Kidney epithelial cell (primary cell): Measurements from ENCODE around the gene RCAN3. TPM values are rescaled to one million over a fixed set of nuclear protein-coding genes. Genes with fewer than 3 reads are reported as not detected.

Experiments
- DNase-seq: peaks from one replicate; pipeline ENCODE4 v3.0.0-alpha.2; 2010; ENCODE audit warnings: low read depth
- H3K27me3 ChIP-seq: 2 replicates; pipeline ENCODE4 v1.6.0; 2011; ENCODE audit warnings: low read length; ENCODE audit not compliant: control insufficient read depth, insufficient read depth
- H3K36me3 ChIP-seq: 2 replicates; pipeline ENCODE4 v1.5.1; 2011; ENCODE audit warnings: low read length; ENCODE audit not compliant: control insufficient read depth, insufficient read depth
- H3K4me3 ChIP-seq: 2 replicates; pipeline ENCODE4 v1.5.1; 2011; ENCODE audit warnings: low read depth, mild to moderate bottlenecking, control low read depth, low read length
- CTCF ChIP-seq: IDR thresholded peaks from 2 replicates; pipeline ENCODE4 v1.5.1; 2011; ENCODE audit warnings: mild to moderate bottlenecking, moderate library complexity, low read length, control low read depth, inconsistent platforms; ENCODE audit not compliant: insufficient read depth, poor library complexity, severe bottlenecking
- total RNA-seq: library from RNA; depleted of rRNA; stranded (reverse); fragments of >200 nt; gene quantifications from 2 replicates; pipeline ENCODE4 v1.2.3, GENCODE V29; 2015

Gene RCAN3
- total RNA-seq, 1 donor from 2014 or later = 24.4 TPM

DNA sequence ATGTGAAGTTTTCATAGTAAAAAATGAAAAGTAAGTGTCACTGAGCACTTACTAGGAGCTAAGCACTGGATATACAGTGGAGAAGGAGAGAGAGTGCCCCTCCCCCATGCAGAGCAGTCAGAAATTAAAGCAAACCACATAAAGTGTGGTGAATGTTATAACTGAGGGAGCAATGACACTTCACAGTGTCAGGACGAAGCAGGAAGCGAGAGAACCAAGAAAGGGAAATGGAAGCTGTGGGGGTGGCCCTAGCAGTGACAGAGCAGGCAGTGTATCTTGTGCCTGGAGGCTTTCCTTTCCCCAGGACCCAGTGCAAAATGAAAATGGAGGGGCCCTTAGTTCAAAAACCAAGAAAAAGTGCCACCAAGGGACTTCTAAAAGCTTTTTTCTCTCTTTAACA is 21.5 kb upstream of the RCAN3 start:
- no peak overlapping the region for H3K4me3 ChIP-seq
- no peak for DNase-seq
- TF ChIP-seq CTCF = no peak

DNA sequence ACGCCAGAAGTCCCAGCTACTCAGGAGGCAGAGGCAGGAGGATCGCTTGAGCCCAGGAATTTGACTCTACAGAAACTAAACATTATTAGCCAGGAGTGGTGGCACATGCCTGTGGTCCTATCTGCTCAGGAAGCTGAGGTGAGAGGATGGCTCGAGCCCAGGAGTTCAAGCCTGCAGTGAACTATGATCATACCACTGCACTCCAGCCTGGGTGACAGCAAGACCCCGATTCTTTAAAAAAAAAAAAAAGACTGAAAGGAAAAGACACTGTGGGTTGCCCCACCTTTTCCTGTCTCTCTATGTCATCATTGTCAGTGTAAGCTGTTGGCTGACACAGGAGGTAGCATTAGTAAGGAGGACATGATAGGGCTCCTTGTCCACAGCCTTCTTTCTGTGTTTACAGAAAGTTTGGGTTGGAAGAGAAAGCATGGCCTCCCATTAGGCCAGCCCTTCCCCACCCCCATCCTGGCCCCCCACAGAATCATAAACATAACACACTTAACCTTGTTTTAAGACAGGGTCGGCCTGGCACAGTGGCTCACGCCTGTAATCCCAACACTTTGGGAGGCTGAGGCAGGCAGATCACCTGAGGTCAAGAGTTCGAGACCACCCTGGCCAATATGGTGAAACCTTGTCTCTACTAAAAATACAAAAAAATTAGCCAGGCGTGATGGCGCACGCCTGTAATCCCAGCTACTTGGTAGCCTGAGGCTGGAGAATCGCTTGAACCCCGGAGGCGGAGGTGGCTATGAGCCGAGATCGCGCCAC is 20.6 kb upstream of the RCAN3 start:
- no peak for DNase-seq
- no peak overlapping the region for H3K4me3 ChIP-seq
- no peak for TF ChIP-seq CTCF
- H3K27me3 ChIP-seq = no peaks in the 10 kb centered on the region
- no peaks in the 10 kb centered on the region for H3K36me3 ChIP-seq

More for the DNA sequence above, 21.5 kb upstream of the RCAN3 start:
- Histone ChIP-seq H3K27me3 (no peaks in the 10 kb centered on the region), H3K36me3 (no peaks in the 10 kb centered on the region)

DNA sequence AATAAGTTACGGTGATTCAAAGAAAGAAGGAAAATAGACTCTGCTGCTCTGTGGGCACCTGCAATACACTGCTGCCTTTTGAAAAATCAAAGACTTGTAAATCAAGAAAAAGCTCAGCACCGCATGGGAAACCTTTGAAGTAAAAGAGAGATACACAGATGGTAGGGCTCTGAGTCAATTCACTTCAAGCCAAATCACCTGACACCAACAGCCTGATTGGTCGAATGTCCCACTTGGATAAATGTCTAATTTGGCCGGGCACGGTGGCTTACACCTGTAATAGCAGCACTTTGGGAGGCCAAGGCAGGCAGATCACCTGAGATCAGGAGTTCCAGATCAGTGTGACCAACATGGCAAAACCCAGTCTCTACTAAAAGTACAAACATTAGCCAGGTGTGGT is 19.2 kb upstream of the RCAN3 start:
- no peak for TF ChIP-seq CTCF
- no peaks in the 10 kb centered on the region for H3K36me3 ChIP-seq
- H3K4me3 ChIP-seq = no peak overlapping the region
- DNase-seq = no peak
- H3K27me3 ChIP-seq = no peaks in the 10 kb centered on the region

DNA sequence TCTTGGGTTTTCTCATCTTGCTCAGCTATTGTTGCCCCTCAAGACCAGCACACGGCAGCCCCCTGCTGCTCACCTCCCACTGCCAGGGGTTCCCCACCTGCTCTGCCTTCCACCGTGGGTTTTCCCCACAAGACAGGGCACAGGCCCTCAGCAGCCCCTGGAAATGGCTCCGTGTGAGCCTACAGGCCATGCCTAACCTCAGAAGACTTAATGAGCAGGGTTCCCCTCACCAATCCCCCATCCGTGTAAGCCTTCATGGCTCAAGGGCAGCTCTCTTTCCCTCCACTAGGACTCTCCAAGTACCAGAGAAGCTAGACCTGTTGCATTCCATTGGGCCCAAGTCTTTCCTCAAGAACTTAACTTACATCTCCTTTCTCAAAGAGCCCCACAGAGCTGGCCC is 18.4 kb upstream of the RCAN3 start:
- no peak for TF ChIP-seq CTCF
- no peak for DNase-seq
- H3K4me3 ChIP-seq = no peak overlapping the region

DNA sequence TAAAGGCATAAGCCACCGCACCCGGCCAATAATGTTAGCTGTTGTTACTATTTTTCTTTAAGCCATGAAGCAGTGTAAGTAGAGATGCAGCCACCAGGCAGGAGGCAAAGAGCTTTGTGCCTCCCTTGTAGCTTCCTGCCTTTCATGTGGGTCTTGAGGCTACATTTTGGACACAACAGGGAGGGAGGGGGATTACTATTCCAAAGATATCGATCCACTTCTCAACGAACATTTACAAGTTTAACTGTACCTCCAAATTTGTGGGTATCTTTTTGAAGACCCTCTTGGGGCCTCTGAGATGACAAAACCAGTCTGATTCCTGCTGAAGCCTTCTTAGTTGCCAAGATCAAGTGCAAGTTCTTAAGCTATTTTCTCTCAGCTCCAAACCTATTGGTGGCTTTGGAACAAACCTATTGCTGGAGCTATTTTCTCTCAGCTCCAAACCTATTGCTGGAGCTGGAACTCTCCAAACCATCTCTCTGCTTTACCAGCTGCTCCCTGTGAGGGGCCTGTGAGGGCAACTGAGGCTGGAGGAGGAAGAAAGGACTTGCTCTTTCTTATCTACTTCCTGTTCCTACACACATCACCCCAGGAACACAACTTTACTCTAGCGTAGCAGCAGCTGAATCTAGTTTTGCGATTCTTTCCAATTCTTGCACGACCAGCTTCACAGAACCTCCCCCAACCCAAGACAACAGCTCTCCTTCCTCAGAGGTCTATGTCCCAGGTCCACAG is 16.1 kb upstream of the RCAN3 start:
- no peak for TF ChIP-seq CTCF
- no peak for DNase-seq
- H3K36me3 ChIP-seq = no peaks in the 10 kb centered on the region
- no peaks in the 10 kb centered on the region for H3K27me3 ChIP-seq
- H3K4me3 ChIP-seq = no peak overlapping the region

More for the DNA sequence above, 18.4 kb upstream of the RCAN3 start:
- Histone ChIP-seq H3K27me3 (no peaks in the 10 kb centered on the region), H3K36me3 (no peaks in the 10 kb centered on the region)
